ENCODE results near the gene PPFIBP2.

- TF ChIP-seq POLR2A (IDR thresholded peaks at IDR 0.05) (no peak), POLR2AphosphoS5 (IDR thresholded peaks at IDR 0.05) (no peak), EP300 (IDR thresholded peaks at IDR 0.05) (no peak)
- TF ChIP-seq, protein P1, sequence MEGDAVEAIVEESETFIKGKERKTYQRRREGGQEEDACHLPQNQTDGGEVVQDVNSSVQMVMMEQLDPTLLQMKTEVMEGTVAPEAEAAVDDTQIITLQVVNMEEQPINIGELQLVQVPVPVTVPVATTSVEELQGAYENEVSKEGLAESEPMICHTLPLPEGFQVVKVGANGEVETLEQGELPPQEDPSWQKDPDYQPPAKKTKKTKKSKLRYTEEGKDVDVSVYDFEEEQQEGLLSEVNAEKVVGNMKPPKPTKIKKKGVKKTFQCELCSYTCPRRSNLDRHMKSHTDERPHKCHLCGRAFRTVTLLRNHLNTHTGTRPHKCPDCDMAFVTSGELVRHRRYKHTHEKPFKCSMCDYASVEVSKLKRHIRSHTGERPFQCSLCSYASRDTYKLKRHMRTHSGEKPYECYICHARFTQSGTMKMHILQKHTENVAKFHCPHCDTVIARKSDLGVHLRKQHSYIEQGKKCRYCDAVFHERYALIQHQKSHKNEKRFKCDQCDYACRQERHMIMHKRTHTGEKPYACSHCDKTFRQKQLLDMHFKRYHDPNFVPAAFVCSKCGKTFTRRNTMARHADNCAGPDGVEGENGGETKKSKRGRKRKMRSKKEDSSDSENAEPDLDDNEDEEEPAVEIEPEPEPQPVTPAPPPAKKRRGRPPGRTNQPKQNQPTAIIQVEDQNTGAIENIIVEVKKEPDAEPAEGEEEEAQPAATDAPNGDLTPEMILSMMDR (IDR thresholded peaks at IDR 0.05): no peak
These were observed 71.1 kb downstream of the PPFIBP2 start for GRCh38 chr11:7584910-7585309.
